Tibial nerve (tissue), 3 donors: Measurements from ENCODE around the gene RHOG.

Source experiments
- POLR2A ChIP-seq, 2 donors: fragments of 450-650 bp; IDR thresholded peaks; one replicate each; pipeline ENCODE4 v1.6.1; 2017; ENCODE audit warnings: antibody characterized with exemption in 2 of 2, mild to moderate bottlenecking in 2 of 2, moderate library complexity in 2 of 2
- TF ChIP-seq, protein P1 (sequence below), 5 experiments: fragments of 200-600 bp in 3 of 5; fragments of 450-650 bp in 2 of 5; sonication (generic) in 3 of 5; IDR thresholded peaks; one replicate each; pipeline ENCODE4 v1.5.1; 2016 to 2019; ENCODE audit warnings: antibody characterized with exemption in 5 of 5, mild to moderate bottlenecking in 3 of 5, moderate library complexity in 2 of 5

DNA sequence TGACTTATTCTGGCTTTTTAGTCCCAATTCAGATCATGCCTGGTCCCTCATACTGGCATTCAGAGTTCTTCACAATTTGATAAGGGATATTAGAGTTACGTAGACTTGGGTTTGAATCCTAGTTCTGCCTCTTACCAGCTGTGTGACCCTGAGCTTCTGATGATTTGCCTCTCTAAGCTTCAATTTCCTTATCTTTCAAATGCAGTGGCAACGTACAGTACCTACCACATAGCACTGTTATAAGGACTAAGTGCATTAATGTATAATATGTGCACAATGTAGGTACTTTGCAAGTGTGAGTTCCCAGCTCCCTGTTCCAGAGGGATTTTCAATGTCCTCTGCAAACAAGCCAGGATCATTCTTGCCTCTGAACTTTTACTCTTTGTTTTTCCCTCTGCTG, 7.3 kb downstream of the RHOG start:
- TF ChIP-seq, protein P1, sequence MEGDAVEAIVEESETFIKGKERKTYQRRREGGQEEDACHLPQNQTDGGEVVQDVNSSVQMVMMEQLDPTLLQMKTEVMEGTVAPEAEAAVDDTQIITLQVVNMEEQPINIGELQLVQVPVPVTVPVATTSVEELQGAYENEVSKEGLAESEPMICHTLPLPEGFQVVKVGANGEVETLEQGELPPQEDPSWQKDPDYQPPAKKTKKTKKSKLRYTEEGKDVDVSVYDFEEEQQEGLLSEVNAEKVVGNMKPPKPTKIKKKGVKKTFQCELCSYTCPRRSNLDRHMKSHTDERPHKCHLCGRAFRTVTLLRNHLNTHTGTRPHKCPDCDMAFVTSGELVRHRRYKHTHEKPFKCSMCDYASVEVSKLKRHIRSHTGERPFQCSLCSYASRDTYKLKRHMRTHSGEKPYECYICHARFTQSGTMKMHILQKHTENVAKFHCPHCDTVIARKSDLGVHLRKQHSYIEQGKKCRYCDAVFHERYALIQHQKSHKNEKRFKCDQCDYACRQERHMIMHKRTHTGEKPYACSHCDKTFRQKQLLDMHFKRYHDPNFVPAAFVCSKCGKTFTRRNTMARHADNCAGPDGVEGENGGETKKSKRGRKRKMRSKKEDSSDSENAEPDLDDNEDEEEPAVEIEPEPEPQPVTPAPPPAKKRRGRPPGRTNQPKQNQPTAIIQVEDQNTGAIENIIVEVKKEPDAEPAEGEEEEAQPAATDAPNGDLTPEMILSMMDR (IDR thresholded peaks at IDR 0.05): no peak
- no peak for TF ChIP-seq POLR2A (IDR thresholded peaks at IDR 0.05)
